MCF 10A (cell line): ENCODE results near the gene FAM156B. TPM values are rescaled to one million over a fixed set of nuclear protein-coding genes. Genes with fewer than 3 reads are reported as not detected.
"Not testable (repeated sequence)": the region's sequence is repeated elsewhere in the genome, so short reads cannot be mapped to it uniquely, and the experiment has no call there.

Experiments
- Bru-seq: library from RNA; stranded (reverse); fragments of 400-500 nt; gene quantifications from one replicate; lab custom pipeline; 2021; lab: Mats Ljungman, UMichigan
- BruChase-seq, 2 experiments: library from RNA; stranded (reverse); fragments of 400-500 nt; gene quantifications; one replicate each; lab custom pipeline; 2021; lab: Mats Ljungman, UMichigan
- BruUV-seq: library from RNA; stranded (reverse); fragments of 400-500 nt; replicated peaks from 2 replicates; lab custom pipeline; 2021; lab: Mats Ljungman, UMichigan
- CTCF ChIA-PET: fragments of 300-600 bp; sonication (Branson Sonifier 250); formaldehyde crosslinking; extraction: SDS; loops from one replicate; lab custom pipeline; 2021; ENCODE audit warnings: antibody characterized with exemption, inconsistent platforms; lab: Yijun Ruan, JAX
- POLR2A ChIA-PET: fragments of 300-600, 350-650 bp; sonication (Branson Sonifier 250); formaldehyde crosslinking; extraction: SDS; loops from one replicate; lab custom pipeline; 2020; ENCODE audit warnings: antibody characterized with exemption, inconsistent platforms; lab: Yijun Ruan, JAX
- DNase-seq: peaks from one replicate; pipeline ENCODE4 v3.0.0-alpha.2; 2018; ENCODE audit not compliant: unreplicated experiment
- H3K27ac Mint-ChIP-seq: one replicate; pipeline ENCODE4 v1.8.0; 2022; ENCODE audit warnings: mild to moderate bottlenecking, low read depth, mixed read lengths; ENCODE audit not compliant: unreplicated experiment
- H3K27me3 Mint-ChIP-seq: one replicate; pipeline ENCODE4 v1.8.0; 2022; ENCODE audit warnings: mixed read lengths; ENCODE audit not compliant: insufficient read depth, unreplicated experiment
- H3K36me3 Mint-ChIP-seq: one replicate; pipeline ENCODE4 v1.8.0; 2022; ENCODE audit warnings: mild to moderate bottlenecking, moderate library complexity, mixed read lengths; ENCODE audit not compliant: insufficient read depth, unreplicated experiment
- H3K4me1 Mint-ChIP-seq: one replicate; pipeline ENCODE4 v1.8.0; 2022; ENCODE audit warnings: mixed read lengths; ENCODE audit not compliant: insufficient read depth, unreplicated experiment
- H3K4me3 Mint-ChIP-seq: one replicate; pipeline ENCODE4 v1.8.0; 2022; ENCODE audit warnings: mild to moderate bottlenecking, moderate library complexity, mixed read lengths; ENCODE audit not compliant: unreplicated experiment
- H3K9me3 Mint-ChIP-seq: one replicate; pipeline ENCODE4 v1.8.0; 2022; ENCODE audit warnings: mixed read lengths; ENCODE audit not compliant: unreplicated experiment
- intact Hi-C: fragments of 100-400 bp; cut with micrococcal nuclease; formaldehyde crosslinking; loops from 2 replicates; pipeline ENCODE4 v1.14.1; 2022
- long read RNA-seq: library from polyadenylated mRNA; stranded (forward); transcript quantifications from one replicate; pipeline ENCODE4 v2.0.0, GENCODE V29; 2022
- total RNA-seq: library from RNA; stranded (reverse); gene quantifications from 2 replicates; pipeline ENCODE4 v1.2.3, GENCODE V29; 2022
- TF ChIP-seq, protein P1 (sequence below): fragments of 200-600 bp; IDR thresholded peaks from one replicate; pipeline ENCODE4 v1.8.0; 2022; ENCODE audit warnings: antibody characterized with exemption, mild to moderate bottlenecking; ENCODE audit not compliant: unreplicated experiment

Gene FAM156B, protein sequence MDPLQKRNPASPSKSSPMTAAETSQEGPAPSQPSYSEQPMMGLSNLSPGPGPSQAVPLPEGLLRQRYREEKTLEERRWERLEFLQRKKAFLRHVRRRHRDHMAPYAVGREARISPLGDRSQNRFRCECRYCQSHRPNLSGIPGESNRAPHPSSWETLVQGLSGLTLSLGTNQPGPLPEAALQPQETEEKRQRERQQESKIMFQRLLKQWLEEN
- total RNA-seq, result 13.3 and 16.5 TPM in 2 replicates
- percentile 16 among the genes with signal in this experiment for Bru-seq, nascent RNA
- percentile 9 among the genes with signal in this experiment for BruChase-seq, experiment 1, labeled RNA remaining after a 6-hour chase
- BruChase-seq, experiment 2, labeled RNA remaining after a 2-hour chase, result percentile 13 among the genes with signal in this experiment
- long read RNA-seq, transcript FAM156B-203 (4 exons, 2,942 nt), result minor isoform, 7 of 57 reads
- long read RNA-seq, transcript FAM156B-201 (3 exons, 2,537 nt), result major isoform, 35 of 57 reads
- long read RNA-seq, partial matches to known transcripts, result 2 of 57 reads
- long read RNA-seq, other reads (novel, unspliced or antisense), result 10 of 57 reads

DNA sequence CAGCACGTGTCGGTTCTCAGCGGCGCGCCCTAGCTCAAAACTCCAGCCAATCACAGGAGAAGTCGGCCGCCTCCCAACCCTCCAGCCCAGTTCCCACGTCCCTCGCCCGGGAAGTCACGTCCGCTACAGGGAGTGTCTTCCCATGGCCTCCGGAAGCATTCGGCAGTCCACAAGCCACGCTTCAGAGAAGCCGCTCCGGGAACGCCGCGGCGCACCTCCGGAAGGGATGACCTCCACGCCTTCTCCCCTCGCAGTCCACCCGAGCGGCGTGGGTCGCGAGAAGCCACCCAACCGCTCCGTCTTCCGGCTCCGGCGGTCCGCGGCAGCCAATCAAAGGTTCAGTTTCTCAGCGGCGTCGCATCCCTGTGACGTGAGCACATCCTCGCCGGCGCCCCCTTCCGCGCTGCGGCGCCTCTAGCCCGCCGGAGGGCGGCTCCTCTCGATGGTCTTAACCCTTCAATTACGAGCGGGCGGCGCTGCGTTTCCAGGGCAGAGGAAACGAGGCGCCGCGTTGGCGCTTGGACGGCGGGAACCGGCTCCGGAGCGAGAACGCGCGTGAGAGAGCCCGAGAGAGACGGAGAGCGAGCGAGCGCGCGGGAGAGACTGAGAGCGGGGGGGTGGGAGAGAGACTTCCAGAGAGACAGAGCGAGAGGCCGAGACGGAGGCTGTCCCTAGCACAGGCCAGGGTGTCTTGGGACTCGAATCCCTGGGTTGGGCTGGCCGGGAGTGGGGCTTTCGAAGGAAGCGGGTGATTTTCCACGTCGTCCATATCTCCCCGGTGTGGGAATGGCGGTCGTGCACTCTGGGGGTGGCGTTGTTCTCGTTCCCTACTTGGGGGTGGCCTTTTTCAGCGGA, at the start of gene FAM156B:
TSS of gene FAM156B (plus strand) at position 476 of the 855 bp plus-strand sequence. CDS start 9,896 bp downstream, outside the sequence.
- H3K36me3 Mint-ChIP-seq, H3K4me3 Mint-ChIP-seq, intact Hi-C loops, POLR2A ChIA-PET, DNase-seq, H3K27ac Mint-ChIP-seq, H3K9me3 Mint-ChIP-seq, CTCF ChIA-PET, H3K27me3 Mint-ChIP-seq, BruUV-seq, H3K4me1 Mint-ChIP-seq: not testable (repeated sequence)

DNA sequence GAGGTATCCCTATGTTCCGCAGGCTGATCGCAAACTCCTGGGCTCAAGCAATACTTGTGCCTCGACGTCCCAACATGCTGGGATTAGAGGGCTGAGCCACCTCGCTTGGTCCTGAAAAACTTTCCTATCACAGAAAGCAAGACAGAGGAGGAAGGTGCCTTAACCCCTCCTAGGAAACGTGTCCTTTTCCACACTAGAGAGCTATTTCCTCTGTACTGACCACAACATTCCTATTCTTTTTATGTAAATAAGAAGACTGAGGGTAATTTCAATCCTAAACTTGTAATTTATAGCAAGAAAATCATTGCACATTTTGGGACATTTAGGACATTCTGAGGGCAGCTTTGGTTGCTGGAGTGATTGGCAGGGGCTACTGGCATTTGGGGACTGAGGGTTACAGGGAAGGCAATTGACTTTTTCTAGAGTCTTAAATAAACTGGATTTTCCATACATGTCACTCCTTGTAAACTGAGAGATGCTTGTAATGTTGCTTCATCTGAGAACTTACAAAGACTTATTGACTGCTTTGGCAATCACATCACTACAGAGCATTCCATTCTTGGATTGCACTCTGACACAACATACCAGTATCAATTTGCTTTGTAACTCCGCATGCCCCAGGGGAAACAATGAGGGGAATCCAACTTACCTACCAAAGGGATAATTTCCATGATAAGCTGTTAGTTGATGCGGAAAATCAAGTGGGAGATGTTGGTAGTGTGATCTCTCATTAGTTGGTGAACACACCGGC, 44.8 kb upstream of the FAM156B start:
- Mint-ChIP-seq H3K4me1 (peaks cover 7% of the 10 kb centered on the region), H3K27ac (no peak overlapping the region), H3K36me3 (no peaks in the 10 kb centered on the region), H3K4me3 (no peak overlapping the region), H3K9me3 (peaks cover 7% of the 10 kb centered on the region), H3K27me3 (peaks cover 80% of the 10 kb centered on the region)
- TF ChIP-seq, protein P1, sequence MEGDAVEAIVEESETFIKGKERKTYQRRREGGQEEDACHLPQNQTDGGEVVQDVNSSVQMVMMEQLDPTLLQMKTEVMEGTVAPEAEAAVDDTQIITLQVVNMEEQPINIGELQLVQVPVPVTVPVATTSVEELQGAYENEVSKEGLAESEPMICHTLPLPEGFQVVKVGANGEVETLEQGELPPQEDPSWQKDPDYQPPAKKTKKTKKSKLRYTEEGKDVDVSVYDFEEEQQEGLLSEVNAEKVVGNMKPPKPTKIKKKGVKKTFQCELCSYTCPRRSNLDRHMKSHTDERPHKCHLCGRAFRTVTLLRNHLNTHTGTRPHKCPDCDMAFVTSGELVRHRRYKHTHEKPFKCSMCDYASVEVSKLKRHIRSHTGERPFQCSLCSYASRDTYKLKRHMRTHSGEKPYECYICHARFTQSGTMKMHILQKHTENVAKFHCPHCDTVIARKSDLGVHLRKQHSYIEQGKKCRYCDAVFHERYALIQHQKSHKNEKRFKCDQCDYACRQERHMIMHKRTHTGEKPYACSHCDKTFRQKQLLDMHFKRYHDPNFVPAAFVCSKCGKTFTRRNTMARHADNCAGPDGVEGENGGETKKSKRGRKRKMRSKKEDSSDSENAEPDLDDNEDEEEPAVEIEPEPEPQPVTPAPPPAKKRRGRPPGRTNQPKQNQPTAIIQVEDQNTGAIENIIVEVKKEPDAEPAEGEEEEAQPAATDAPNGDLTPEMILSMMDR, result no peak
- POLR2A ChIA-PET, result no interaction called here
- BruUV-seq, result no TSS peak
- DNase-seq, result no peak
- CTCF ChIA-PET, result interaction anchor here (0.7 kb wide), 1 partner anchor 23 kb away, joined by 4 read pairs; no protein-coding TSS in a partner anchor
- intact Hi-C loops, result no loop called here

DNA sequence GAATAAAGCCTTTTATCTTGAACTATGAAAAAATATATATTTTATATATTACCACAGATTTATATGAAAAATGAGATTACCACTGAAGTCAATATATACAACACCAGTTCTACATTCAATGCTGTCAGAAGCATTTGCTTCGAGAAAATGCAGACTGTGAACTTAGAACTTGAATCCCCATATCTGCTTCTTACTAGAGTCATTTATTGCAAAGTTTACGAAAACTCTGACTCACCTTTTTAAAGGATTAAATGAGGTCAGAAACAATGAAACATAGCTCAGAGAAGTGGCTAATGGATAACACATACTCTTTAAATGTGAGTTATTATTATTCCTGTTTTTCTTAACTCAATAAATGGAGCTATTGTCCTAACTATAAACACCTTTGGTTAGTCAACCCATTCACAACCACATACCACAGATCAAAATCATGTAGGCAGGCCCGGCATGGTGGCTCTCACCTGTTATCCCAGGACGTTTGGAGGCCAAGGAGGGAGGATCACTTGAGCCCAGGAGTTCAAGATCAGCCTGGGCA, 40.1 kb upstream of the FAM156B start:
- H3K4me1 Mint-ChIP-seq, H3K27ac Mint-ChIP-seq, H3K4me3 Mint-ChIP-seq, H3K36me3 Mint-ChIP-seq, intact Hi-C loops, CTCF ChIA-PET, DNase-seq, H3K9me3 Mint-ChIP-seq, BruUV-seq: not testable (repeated sequence)
- POLR2A ChIA-PET, result interaction anchor here (0.6 kb wide), 1 partner anchor 191 kb away, joined by 3 read pairs; no protein-coding TSS in a partner anchor
- peaks cover 67% of the 10 kb centered on the region for H3K27me3 Mint-ChIP-seq

DNA sequence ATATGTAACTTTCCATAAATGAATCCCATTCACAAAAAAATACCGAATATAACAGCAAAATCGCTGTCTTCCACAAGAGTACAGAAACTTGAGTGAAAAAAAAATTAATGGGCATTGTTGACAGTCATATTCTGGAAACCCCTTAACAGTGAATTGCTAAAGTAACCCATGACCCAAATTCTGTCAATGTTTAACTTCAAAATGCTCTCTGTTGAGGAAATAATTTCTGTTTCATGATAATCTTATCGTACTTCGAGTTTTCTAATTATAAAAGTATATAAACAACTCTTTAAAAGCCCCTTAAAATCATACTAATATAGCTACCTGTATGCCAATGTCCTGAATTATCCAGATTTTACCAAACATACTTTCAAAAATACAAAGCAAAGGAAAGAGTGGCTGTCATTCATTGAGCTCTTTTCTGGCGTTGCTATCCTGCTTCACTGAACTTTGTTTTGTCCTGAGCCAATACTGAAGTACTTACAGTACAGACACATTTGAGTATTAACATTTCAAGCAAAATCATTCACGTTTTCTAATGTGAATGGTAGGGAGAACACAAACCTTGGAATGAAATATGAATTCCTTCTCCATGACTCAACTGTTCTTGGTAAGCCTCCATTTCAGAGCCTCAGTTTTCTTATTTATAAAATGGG, 31.7 kb upstream of the FAM156B start:
- Mint-ChIP-seq H3K4me3 (no peak overlapping the region), H3K27ac (no peak overlapping the region), H3K4me1 (no peaks in the 10 kb centered on the region), H3K9me3 (no peaks in the 10 kb centered on the region), H3K27me3 (peaks cover 94% of the 10 kb centered on the region), H3K36me3 (no peaks in the 10 kb centered on the region)
- TF ChIP-seq, protein P1, result no peak
- intact Hi-C loops, result no loop called here
- no peak for DNase-seq
- no TSS peak for BruUV-seq
- ChIA-PET POLR2A (no interaction called here), CTCF (no interaction called here)
